ENCODE data around the gene POU3F1.
"Not testable (repeated sequence)": the region's sequence is repeated elsewhere in the genome, so short reads cannot be mapped to it uniquely, and the experiment has no call there.

The POU3F1 gene

GRCh38 chr1:38046884-38047602, 450 bp upstream of the POU3F1 start:
- DNase-seq, result peak in 13 of 14 donors; percentile 40 to 90 (median 71)

- DNase-seq, result no peak
These were observed 926 bp downstream of the POU3F1 start for GRCh38 chr1:38045401-38046332.

DNA sequence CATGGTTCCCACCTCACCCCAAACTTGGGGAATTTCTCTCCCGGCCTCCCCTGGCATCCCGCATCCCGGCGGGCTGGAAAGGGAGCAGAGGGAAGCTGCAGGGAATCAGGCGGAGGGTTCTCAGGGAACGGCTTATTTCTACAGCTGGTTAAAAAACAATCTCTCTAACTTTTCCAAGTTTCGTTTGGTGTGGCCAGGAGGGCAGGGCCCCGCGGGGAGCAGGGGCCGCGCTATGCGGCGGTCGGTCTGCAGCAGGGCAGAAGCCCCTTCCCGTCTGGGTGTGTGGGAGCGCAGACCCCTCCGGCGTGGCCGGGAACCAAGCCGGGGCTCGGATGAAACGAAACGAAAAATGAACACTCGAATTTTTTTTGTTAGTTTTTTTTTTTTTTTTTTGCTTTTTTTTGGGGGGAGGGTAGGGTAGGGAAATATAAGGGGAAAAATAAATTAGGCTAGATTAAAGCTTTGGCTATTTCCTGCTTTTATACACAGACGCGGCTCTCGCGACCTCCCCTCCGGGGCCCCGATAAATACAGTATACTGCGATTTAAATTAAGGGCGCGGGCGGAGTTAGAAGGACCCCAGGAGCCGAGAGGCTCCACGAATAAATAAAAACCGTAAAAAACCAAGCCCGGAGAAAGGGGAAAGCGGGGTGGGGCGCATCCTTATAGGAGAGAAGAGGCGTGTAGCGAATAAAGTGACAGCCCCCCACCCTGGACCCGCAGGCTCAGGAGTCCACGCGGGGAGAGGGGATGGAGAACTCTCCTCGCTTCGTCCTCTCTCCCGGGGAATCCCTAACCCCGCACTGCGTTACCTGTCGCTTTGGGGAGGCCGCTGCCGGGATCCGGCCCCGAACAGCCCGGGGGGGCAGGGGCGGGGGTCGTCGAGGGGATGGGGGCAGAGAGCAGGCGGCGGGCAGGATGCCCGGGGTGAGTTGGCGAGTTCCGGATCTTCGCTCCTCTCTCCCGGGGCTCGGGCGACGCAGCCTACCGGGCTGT, 2.1 kb downstream of the POU3F1 start:
- no peak for DNase-seq

- DNase-seq, result no peak
These were observed 3.4 kb downstream of the POU3F1 start for GRCh38 chr1:38043036-38043747.

- DNase-seq, result no peak
These were observed 4.4 kb downstream of the POU3F1 start for GRCh38 chr1:38041936-38042834.

- DNase-seq, result no peak
These were observed 7.1 kb downstream of the POU3F1 start for GRCh38 chr1:38039331-38040088.

GRCh38 chr1:38038861-38039260, 7.7 kb downstream of the POU3F1 start:
- DNase-seq, result no peak

GRCh38 chr1:38037221-38037939, 9.2 kb downstream of the POU3F1 start:
- DNase-seq, result no peak

DNA sequence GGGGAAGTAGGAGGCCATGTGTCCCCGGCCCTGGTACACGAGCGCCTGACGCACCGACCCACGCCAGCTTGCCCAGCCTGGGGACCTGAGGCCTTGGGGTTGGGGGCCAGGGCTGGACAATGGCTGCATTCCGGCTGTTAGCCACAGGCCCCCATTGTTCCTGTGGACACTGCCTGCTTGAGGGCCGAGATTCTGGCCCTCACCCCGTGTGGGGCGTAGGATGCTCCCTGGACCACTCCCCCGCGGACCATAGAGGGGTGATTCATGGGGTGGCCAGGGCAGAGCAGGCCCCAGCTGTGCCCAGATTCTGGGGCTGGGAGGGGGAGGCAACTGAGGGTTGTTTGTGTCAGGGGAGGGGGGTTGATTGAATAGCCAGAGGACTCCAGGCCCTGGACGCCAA, 11.7 kb downstream of the POU3F1 start:
- DNase-seq, result no peak

DNA sequence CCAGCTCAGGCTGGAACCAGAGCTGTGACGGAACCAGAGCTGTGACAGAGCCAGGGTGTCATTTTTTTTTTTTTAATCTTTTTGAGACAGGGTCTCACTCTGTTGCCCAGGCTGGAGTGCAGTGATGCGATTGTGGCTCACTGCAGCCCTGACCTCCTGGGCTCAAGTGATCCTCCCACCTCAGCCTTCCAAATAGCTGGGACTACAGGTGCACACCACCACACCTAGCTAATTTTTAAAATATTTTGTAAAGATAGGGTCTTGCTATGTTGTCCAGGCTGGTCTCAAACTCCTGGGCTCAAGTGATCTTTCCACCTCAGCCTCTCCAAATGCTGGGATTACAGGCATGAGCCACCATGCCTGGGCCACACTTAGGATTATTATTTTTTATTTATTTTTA, 13.6 kb downstream of the POU3F1 start:
- not testable (repeated sequence) for DNase-seq

- no peak for DNase-seq
These were observed 15.1 kb downstream of the POU3F1 start for GRCh38 chr1:38031513-38031866.

DNA sequence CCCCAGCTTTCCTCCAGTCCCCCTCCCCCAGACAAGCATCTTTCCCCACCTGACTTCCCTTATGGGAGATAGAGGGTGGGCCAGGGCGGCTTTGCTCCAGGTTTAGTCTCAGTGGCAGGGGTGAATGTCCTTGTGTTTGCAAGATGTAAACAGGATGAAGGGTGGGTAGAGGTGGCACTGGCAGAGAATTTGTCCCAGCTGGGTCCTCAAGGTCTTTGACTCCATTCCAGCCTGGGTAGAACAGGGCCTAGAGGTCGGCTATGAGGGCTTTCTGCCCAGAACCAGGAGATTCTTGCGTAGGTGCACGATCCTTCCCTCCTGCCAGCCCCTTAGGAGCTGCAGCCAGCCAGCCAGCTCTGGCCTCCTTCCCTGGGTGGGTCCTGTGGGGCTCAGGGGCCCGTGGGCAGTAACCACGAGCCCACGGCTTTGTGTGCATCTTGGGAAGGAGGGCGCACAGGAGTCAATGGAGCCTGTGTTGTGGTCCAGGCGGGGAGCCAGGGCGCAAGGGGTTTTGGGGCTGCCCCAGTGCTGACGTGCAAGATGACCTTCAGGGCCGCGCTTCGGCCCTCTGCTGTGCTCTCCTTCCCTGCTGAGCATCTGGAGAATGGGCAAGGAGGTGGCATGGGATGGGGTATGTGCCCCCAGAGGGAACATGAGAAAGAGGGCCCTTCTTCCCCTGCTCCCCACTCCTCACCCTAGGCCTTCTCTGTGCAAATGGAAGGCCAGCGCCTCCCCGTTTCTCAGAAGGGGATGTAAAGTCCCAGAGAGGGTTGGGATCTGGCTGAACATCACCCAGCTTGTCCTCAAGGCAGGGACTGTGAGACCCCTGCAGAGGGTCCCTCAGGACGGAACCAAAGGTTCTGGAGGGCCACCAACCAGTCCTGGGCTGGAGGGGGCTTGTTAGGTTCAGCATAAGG, 15.7 kb downstream of the POU3F1 start:
- DNase-seq, result no peak

GRCh38 chr1:38029685-38030511, 16.7 kb downstream of the POU3F1 start:
- DNase-seq, result peak in 4 of 14 donors; percentile 10 to 15 (median 12)

DNA sequence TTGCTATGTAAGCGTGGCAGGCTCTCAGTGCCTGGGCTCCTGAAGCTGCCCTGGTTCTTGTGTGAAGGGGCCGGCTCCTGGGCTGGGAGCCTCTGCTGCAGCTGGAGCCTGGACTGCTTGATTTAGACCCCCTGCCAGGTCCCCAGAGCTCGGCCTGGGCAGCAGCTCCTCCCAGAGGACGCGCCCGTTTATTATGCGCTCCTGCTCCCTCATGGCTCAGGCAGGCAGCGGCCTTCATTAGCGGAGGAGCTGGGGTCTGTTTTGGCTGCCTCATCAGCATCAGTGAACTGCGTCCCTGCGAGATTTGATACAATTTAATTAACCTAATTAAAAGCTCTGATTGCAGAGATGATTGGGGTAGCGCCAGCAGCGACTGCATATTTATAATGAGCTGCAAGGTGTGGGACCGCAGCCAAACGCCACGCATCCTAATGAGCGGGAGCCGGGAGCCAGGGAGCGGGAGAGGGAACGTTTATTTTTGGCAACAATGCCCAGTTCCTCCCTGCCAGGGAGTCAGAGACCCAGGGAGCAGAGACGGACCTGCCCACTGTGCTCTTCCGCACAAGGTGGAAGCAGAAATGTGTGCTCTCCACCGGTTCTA, 17.4 kb downstream of the POU3F1 start:
- no peak for DNase-seq

- DNase-seq, result no peak
These were observed 17.9 kb downstream of the POU3F1 start for GRCh38 chr1:38028671-38029070.

DNA sequence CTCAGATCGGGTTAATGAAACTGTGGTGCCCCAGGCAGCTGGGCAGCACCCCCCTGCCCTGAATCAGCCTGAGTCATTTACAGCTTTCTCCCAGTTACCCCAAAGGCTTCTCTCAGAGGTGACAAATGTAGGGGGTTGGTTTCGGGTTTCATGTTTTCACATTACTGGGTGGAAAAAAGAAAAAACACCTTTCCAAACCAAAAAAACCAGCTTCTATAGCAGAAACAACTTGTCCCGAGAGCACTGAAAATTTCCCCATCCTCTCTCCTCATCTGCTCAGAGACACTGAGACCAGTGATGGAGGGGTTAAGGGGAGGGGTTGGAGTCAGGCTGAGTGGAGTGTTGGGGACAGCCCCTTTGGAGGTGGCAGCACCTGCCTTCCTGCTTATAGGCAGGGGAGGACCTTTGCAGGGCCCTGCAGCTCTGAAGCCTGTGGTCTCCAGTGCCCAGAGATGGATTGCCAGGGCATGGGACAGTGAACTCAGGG, 18.4 kb downstream of the POU3F1 start:
- DNase-seq, result no peak

Data from C1 segment of cervical spinal cord (tissue), 14 donors.